GM21737 (cell line): ENCODE data around the gene MEGF11.
"Not testable (repeated sequence)": the region's sequence is repeated elsewhere in the genome, so short reads cannot be mapped to it uniquely, and the experiment has no call there.

Experiments used
- ATAC-seq: cut with Tn5 transposase; IDR thresholded peaks from one replicate; pipeline ENCODE4 v1.9.1; 2021; ENCODE audit warnings: mild to moderate bottlenecking, moderate library complexity; ENCODE audit not compliant: unreplicated experiment

MEGF11 gene

GRCh38 chr15:66276546-66276945, 23.0 kb upstream of the MEGF11 start:
- no peak for ATAC-seq

- no peak for ATAC-seq
These were observed 21.8 kb upstream of the MEGF11 start for GRCh38 chr15:66275352-66275751.

GRCh38 chr15:66270932-66271331, 17.4 kb upstream of the MEGF11 start:
- ATAC-seq = no peak

- no peak for ATAC-seq
These were observed 16.0 kb upstream of the MEGF11 start for GRCh38 chr15:66269326-66270090.

GRCh38 chr15:66264859-66265513, 11.4 kb upstream of the MEGF11 start:
- no peak for ATAC-seq

GRCh38 chr15:66262837-66263236, 9.3 kb upstream of the MEGF11 start:
- ATAC-seq = not testable (repeated sequence)

- no peak for ATAC-seq
These were observed 7.5 kb upstream of the MEGF11 start for GRCh38 chr15:66261056-66261455.

GRCh38 chr15:66256692-66257091, 3.1 kb upstream of the MEGF11 start:
- no peak for ATAC-seq

- no peak for ATAC-seq
These were observed 1.6 kb upstream of the MEGF11 start for GRCh38 chr15:66254951-66255676.

- no peak for ATAC-seq
These were observed 770 bp upstream of the MEGF11 start for GRCh38 chr15:66254089-66254950.

- no peak for ATAC-seq
These were observed 699 bp downstream of the MEGF11 start for GRCh38 chr15:66252685-66253417.

- ATAC-seq = no peak
These were observed 1.5 kb downstream of the MEGF11 start for GRCh38 chr15:66251790-66252684.

GRCh38 chr15:66251065-66251789, 2.3 kb downstream of the MEGF11 start:
- no peak for ATAC-seq

GRCh38 chr15:66249605-66250174, 3.9 kb downstream of the MEGF11 start:
- no peak for ATAC-seq

- ATAC-seq = no peak
These were observed 6.6 kb downstream of the MEGF11 start for GRCh38 chr15:66246937-66247336.

GRCh38 chr15:66245832-66246231, 7.7 kb downstream of the MEGF11 start:
- ATAC-seq = not testable (repeated sequence)

GRCh38 chr15:66241908-66242285, 11.7 kb downstream of the MEGF11 start:
- ATAC-seq = no peak
